IPS-11a (cell line): ENCODE measurements around the gene MAP1B.
"Not testable (repeated sequence)": the region's sequence is repeated elsewhere in the genome, so short reads cannot be mapped to it uniquely, and the experiment has no call there.

Experiments
- H3K4me3 ChIP-seq: one replicate; pipeline ENCODE4 v1.5.1; 2013; ENCODE audit warnings: low read depth, low read length, control low read depth

MAP1B gene

GRCh38 chr5:72107131-72107900, at the start of gene MAP1B:
Gene MAP1B, plus strand, starts transcription at chr5:72107475. Its CDS starts 57 bp downstream, at chr5:72107532.
- peak within 1 kb of the TSS; percentile 92 for H3K4me3 ChIP-seq

- no peak overlapping the region for H3K4me3 ChIP-seq
Observed at GRCh38 chr5:72057816-72058215, 49.5 kb upstream of the MAP1B start.

GRCh38 chr5:72063219-72063819, 44.0 kb upstream of the MAP1B start:
- no peak overlapping the region for H3K4me3 ChIP-seq

- no peak overlapping the region for H3K4me3 ChIP-seq
Observed at GRCh38 chr5:72064801-72065570, 42.3 kb upstream of the MAP1B start.

GRCh38 chr5:72065751-72066255, 41.5 kb upstream of the MAP1B start:
- no peak overlapping the region for H3K4me3 ChIP-seq

GRCh38 chr5:72066705-72067107, 40.6 kb upstream of the MAP1B start:
- H3K4me3 ChIP-seq = no peak overlapping the region

- H3K4me3 ChIP-seq = no peak overlapping the region
Observed at GRCh38 chr5:72067682-72068470, 39.4 kb upstream of the MAP1B start.

GRCh38 chr5:72070529-72070928, 36.7 kb upstream of the MAP1B start:
- no peak overlapping the region for H3K4me3 ChIP-seq

GRCh38 chr5:72071906-72072305, 35.4 kb upstream of the MAP1B start:
- H3K4me3 ChIP-seq = no peak overlapping the region

- no peak overlapping the region for H3K4me3 ChIP-seq
Observed at GRCh38 chr5:72074251-72074650, 33.0 kb upstream of the MAP1B start.

GRCh38 chr5:72075461-72075860, 31.8 kb upstream of the MAP1B start:
- H3K4me3 ChIP-seq = no peak overlapping the region

- H3K4me3 ChIP-seq = no peak overlapping the region
Observed at GRCh38 chr5:72076621-72077300, 30.5 kb upstream of the MAP1B start.

- H3K4me3 ChIP-seq = no peak overlapping the region
Observed at GRCh38 chr5:72077390-72077789, 29.9 kb upstream of the MAP1B start.

- no peak overlapping the region for H3K4me3 ChIP-seq
Observed at GRCh38 chr5:72079288-72079687, 28.0 kb upstream of the MAP1B start.

- no peak overlapping the region for H3K4me3 ChIP-seq
Observed at GRCh38 chr5:72082048-72082447, 25.2 kb upstream of the MAP1B start.

- H3K4me3 ChIP-seq = no peak overlapping the region
Observed at GRCh38 chr5:72084876-72085275, 22.4 kb upstream of the MAP1B start.

- H3K4me3 ChIP-seq = no peak overlapping the region
Observed at GRCh38 chr5:72085319-72085718, 22.0 kb upstream of the MAP1B start.

GRCh38 chr5:72089713-72090112, 17.6 kb upstream of the MAP1B start:
- H3K4me3 ChIP-seq = not testable (repeated sequence)

- no peak overlapping the region for H3K4me3 ChIP-seq
Observed at GRCh38 chr5:72092074-72092473, 15.2 kb upstream of the MAP1B start.

GRCh38 chr5:72093217-72093616, 14.1 kb upstream of the MAP1B start:
- no peak overlapping the region for H3K4me3 ChIP-seq
